ENCODE data around the gene OPHN1.

DNA sequence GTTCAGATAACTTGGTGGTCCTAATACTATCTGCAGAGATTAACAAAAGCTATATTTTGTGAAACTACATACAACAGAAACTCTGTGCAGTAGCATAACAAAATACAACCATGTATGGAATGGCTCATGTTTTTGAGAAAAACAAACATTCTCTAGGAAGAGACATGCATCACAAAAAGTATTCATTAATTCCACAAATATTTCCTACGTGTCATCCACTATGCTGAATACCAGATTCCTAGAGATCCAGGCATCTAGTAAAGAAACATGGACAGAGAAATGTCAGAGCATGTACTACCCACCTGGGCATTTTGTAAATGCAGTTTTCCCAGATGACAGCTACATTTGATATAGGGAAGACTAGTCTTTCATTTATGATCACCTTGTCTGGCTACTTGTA, 248.1 kb downstream of the OPHN1 start:
- TF ChIP-seq, protein P1, sequence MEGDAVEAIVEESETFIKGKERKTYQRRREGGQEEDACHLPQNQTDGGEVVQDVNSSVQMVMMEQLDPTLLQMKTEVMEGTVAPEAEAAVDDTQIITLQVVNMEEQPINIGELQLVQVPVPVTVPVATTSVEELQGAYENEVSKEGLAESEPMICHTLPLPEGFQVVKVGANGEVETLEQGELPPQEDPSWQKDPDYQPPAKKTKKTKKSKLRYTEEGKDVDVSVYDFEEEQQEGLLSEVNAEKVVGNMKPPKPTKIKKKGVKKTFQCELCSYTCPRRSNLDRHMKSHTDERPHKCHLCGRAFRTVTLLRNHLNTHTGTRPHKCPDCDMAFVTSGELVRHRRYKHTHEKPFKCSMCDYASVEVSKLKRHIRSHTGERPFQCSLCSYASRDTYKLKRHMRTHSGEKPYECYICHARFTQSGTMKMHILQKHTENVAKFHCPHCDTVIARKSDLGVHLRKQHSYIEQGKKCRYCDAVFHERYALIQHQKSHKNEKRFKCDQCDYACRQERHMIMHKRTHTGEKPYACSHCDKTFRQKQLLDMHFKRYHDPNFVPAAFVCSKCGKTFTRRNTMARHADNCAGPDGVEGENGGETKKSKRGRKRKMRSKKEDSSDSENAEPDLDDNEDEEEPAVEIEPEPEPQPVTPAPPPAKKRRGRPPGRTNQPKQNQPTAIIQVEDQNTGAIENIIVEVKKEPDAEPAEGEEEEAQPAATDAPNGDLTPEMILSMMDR (IDR thresholded peaks at IDR 0.05) = no peak
- TF ChIP-seq POLR2AphosphoS5 (IDR thresholded peaks at IDR 0.05) (no peak), EP300 (IDR thresholded peaks at IDR 0.05) (no peak), POLR2A (IDR thresholded peaks at IDR 0.05; ENCODE audit: low read depth) (no peak)
